Duodenal mucosa (tissue), 2 donors: ENCODE results near the gene SORCS2.

Experiments used
- H3K27ac ChIP-seq: one replicate; pipeline ENCODE4 v1.7.0; 2013; ENCODE audit warnings: low read depth, low read length
- H3K27me3 ChIP-seq, 2 donors: one replicate each; pipeline ENCODE4 v1.7.0; 2013; ENCODE audit warnings: low read length in 2 of 2, control low read depth in 1 of 2; ENCODE audit not compliant: insufficient read depth in 2 of 2, control insufficient read depth in 1 of 2
- H3K36me3 ChIP-seq, 2 donors: one replicate each; pipeline ENCODE4 v1.7.0; 2013; ENCODE audit warnings: low read length in 2 of 2, control low read depth in 1 of 2; ENCODE audit not compliant: insufficient read depth in 2 of 2, control insufficient read depth in 1 of 2
- H3K4me1 ChIP-seq, 2 donors: one replicate each; pipeline ENCODE4 v1.7.0; 2013; ENCODE audit warnings: low read length in 2 of 2, control low read depth in 1 of 2; ENCODE audit not compliant: insufficient read depth in 2 of 2, control insufficient read depth in 1 of 2
- H3K4me3 ChIP-seq, 2 donors: one replicate each; pipeline ENCODE4 v1.7.0; 2013; ENCODE audit warnings: low read length in 2 of 2, low read depth in 1 of 2
- H3K9ac ChIP-seq, 2 donors: one replicate each; pipeline ENCODE4 v1.7.0; 2013; ENCODE audit warnings: low read length in 2 of 2, low read depth in 1 of 2
- H3K9me3 ChIP-seq, 2 donors: one replicate each; pipeline ENCODE4 v1.7.0; 2013; ENCODE audit warnings: low read length in 2 of 2, control low read depth in 1 of 2; ENCODE audit not compliant: control insufficient read depth in 1 of 2

SORCS2 gene

DNA sequence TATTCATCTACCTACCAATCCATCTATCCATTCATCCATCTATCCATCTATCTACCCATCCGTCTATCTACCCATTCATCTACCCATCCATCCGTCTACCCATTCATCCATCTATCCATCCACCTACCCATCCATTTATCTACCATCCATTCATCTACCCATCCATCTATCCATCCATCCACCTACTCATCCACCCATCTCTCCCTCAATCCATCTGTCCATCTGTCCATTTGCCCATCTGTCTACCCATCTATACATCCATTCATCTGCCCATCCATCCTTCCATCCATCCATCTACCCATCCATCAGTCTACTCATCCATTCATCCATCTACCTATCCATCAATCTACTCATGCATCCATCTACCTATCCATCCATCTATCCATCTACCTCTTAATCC, 369.2 kb downstream of the SORCS2 start:
- H3K27ac ChIP-seq: no peak overlapping the region
- H3K9ac ChIP-seq: no peak overlapping the region
- H3K36me3 ChIP-seq: no peaks in the 10 kb centered on the region
- no peaks in the 10 kb centered on the region for H3K4me1 ChIP-seq
- no peaks in the 10 kb centered on the region for H3K27me3 ChIP-seq
- no peak overlapping the region for H3K4me3 ChIP-seq
- H3K9me3 ChIP-seq: no peaks in the 10 kb centered on the region

DNA sequence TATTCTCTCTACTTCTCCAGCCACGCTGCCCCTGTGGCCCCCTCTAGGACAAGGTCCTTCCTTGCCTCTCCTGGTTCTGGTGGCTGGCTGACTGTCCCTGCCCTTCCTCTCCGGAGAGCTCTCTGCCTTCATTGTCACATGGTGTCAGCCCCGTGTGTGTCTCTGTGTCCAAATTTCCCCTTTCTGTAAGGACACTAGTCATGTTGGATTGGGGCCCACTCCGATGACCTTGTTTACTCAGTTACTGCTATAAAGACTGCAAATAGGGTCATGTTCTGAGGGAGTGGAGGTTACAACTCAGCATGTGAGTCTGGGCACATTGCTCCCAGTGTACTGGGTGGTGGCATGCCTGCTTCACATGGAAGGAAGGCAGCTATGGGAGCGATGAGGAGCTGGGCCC, 371.9 kb downstream of the SORCS2 start:
- H3K27ac ChIP-seq: no peak overlapping the region
- no peaks in the 10 kb centered on the region for H3K27me3 ChIP-seq
- H3K9ac ChIP-seq: no peak overlapping the region
- H3K36me3 ChIP-seq: no peaks in the 10 kb centered on the region
- H3K4me3 ChIP-seq: no peak overlapping the region
- no peaks in the 10 kb centered on the region for H3K4me1 ChIP-seq
- H3K9me3 ChIP-seq: no peaks in the 10 kb centered on the region

DNA sequence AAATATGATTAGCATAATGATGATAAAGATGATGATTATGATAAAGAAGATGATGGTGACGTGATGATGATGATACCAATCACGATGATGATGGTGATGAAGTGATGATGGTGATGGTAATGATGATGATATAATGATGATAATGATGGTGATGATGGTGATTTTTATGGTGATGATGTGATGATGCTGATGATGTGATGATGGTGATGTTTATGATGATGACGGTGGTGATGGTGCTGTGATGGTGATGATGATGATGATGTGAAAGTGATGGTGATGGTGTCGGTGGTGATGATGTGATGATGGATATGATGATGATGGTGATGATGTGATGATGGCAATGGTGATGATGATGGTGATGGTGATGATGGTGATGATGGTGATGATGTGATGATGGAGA, 373.1 kb downstream of the SORCS2 start:
- Histone ChIP-seq H3K9me3 (no peaks in the 10 kb centered on the region), H3K27me3 (no peaks in the 10 kb centered on the region), H3K4me1 (no peaks in the 10 kb centered on the region), H3K27ac (no peak overlapping the region), H3K4me3 (no peak overlapping the region), H3K36me3 (no peaks in the 10 kb centered on the region), H3K9ac (no peak overlapping the region)

DNA sequence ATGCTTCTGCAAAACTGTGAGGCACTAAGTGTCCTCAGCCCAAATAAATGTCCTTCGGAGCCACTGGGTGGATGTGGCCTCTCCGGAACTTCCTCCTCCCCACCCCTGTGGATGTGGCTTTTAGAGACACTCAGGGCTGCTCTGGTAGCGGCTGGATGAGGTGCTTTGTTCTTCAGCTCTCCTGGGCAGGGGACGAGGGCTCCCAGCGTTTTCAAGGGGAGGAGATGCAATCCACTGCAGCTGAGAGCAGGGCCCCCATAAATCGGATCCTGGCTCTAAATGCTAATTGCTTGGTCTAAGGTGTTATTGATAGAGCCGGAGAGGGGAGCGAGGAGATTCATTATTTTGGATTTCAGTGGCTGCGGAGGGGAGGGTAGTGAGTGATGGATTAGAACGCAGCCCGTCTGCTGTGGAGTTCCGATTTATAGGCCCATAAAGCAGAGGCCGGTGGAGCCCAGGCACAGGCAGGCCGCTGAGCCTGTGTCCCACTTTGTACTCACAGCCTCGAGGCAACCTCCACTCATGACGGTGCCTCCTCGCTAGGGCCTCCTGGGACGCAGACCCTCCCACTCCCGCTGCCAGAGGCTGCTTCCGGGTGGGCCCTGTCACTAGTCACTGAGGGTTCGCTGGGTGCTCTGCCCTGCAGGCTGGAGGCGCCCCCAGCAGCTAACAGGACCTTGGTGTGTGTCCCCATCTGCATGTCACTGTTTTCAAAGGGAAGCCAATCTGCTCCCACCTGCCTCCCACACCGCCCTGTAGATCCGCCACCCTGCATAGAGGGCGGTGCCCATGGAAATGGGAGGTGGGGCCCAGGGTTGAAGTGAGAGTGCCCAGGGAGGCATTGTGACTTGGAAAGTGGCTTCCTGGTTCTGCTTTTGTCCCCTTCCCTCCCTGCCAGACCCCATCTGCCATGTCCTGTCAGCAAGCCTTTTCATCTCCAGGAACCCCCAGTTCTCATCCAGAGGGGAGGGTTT, 377.8 kb downstream of the SORCS2 start:
- no peaks in the 10 kb centered on the region for H3K36me3 ChIP-seq
- H3K9ac ChIP-seq: no peak overlapping the region
- H3K27me3 ChIP-seq: no peaks in the 10 kb centered on the region
- no peaks in the 10 kb centered on the region for H3K9me3 ChIP-seq
- no peak overlapping the region for H3K27ac ChIP-seq
- no peak overlapping the region for H3K4me3 ChIP-seq
- H3K4me1 ChIP-seq: no peaks in the 10 kb centered on the region

DNA sequence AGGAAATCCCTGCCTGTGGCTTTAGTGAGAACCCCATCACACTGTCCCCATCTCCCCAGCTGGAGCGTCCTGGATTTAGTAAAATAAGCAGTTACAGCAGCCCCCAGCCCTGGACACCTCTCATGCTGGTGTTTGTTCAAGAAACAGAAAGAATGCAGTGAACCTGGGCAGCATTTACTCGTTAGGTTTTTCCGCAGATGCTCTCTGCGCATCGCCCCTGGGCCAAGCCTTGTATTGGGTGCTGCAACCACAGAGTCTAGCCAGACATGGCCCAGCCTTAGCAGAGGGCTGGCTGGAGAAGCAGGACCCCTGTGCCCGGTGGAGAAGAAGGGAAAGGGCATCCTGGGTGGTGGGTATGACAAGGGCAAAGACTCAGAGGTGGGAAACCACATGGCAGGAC, 378.7 kb downstream of the SORCS2 start:
- Histone ChIP-seq H3K4me1 (no peaks in the 10 kb centered on the region), H3K36me3 (no peaks in the 10 kb centered on the region), H3K9me3 (peaks cover 2% of the 10 kb centered on the region in 2 donors), H3K9ac (no peak overlapping the region), H3K27me3 (no peaks in the 10 kb centered on the region), H3K27ac (no peak overlapping the region), H3K4me3 (no peak overlapping the region)

DNA sequence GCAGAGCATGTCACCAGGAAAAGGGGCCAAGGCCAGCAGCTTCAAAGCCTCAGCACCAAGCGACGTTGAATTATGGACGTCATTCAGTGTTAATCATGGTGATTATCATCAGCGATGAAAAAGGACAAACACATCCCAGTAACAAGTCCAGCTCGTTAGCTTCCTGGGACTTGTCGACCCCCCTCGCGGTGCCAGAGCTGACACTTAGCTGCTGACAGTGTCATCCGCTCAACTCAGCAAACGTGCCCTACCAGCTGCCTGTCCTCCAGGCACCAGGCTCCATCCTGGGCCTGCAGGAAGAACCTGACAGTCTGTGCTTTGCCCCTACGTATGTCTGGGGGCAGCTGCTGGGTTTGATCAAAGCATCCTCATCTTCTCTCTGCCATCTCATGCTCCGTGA, 379.4 kb downstream of the SORCS2 start:
- no peak overlapping the region for H3K9ac ChIP-seq
- no peaks in the 10 kb centered on the region for H3K4me1 ChIP-seq
- H3K9me3 ChIP-seq: peaks cover 8 to 9% of the 10 kb centered on the region in 2 donors
- H3K27ac ChIP-seq: no peak overlapping the region
- H3K4me3 ChIP-seq: no peak overlapping the region
- H3K27me3 ChIP-seq: no peaks in the 10 kb centered on the region
- no peaks in the 10 kb centered on the region for H3K36me3 ChIP-seq

DNA sequence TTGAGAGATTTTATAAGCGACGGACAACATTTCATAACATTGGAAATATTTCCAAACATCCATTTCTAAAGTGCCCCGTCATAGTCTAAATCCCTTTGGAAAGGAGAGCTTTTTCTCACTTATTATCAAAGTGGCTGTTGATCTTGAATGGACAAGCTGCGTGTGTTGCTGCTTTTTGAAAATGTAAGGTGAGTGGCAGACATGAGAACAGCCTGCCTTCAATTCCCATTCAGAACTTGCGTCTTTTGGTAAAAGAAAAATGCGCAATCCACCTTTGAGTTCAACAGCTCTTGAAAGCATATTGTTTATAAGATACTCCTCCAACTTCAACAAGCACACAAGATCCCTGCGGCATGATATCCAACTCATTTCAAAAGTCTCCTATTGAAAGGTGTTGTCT, 380.6 kb downstream of the SORCS2 start:
- Histone ChIP-seq H3K27me3 (no peaks in the 10 kb centered on the region), H3K9ac (no peak overlapping the region), H3K36me3 (no peaks in the 10 kb centered on the region), H3K9me3 (peaks cover 20 to 21% of the 10 kb centered on the region in 2 donors), H3K4me3 (no peak overlapping the region), H3K4me1 (no peaks in the 10 kb centered on the region), H3K27ac (no peak overlapping the region)

DNA sequence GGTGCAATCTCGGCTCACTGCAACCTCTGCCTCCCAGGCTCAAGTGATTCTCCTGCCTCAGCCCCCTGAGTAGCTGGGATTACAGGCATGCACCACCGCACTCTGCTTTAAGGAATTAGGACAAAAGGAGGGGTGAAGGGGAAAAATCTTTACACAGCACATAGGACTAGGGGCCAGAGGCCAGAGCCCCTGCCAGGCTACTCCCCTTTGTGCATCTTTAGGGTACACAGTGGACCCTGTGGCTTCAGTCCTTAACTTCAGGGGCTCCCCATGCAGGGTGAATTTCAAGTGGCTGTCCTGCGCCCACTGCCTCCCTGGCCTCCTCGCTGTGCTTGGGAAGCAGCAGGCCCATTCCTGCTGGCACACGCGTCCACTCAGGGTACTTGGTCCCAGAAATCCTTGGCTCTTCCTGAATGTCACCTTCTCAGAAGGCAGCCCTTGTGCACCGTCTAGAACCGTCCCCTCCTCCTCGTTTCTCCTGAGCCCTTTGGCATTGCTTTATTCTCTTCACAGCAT, 381.3 kb downstream of the SORCS2 start:
- Histone ChIP-seq H3K4me3 (no peak overlapping the region), H3K27me3 (no peaks in the 10 kb centered on the region), H3K27ac (no peak overlapping the region), H3K36me3 (no peaks in the 10 kb centered on the region), H3K9ac (no peak overlapping the region), H3K9me3 (peaks cover 27 to 28% of the 10 kb centered on the region in 2 donors), H3K4me1 (no peaks in the 10 kb centered on the region)

DNA sequence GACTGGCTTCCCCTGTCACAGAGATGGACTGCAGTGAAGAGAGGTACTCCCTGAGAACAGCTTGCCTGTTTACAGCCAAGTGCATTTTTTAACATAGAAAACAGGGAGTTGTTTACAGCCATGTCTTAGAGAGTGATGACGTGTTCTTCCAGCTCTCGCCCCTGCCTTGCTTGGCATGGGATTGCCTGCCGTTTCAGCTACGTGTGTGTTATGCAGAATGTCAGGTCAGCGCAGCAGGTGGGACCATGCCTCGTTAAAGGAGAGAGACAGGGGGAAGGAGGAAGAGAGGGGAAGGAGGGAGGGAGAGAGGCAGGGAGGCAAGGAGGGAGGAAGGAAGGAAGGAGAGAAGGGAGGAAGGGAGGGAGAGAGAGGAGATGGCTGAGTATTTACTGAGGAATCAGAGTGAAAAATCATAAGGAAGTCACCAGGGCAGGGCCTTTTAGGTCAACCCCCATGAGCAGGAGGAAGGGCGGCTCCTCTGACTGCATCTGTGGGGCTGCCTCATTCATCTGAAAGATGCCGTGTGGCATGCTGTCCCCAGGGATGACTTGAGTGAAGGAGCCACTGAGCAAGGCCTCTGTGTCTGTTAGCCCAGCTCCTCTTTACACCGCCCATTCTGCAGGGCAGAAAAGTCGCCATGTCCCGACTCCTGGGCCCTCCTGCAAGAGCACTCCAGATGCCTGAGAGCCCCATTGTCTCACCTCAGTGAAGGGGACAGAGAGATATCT, 382.1 kb downstream of the SORCS2 start:
- no peaks in the 10 kb centered on the region for H3K27me3 ChIP-seq
- H3K4me3 ChIP-seq: no peak overlapping the region
- no peaks in the 10 kb centered on the region for H3K4me1 ChIP-seq
- H3K9ac ChIP-seq: no peak overlapping the region
- H3K36me3 ChIP-seq: no peaks in the 10 kb centered on the region
- H3K9me3 ChIP-seq: peaks cover 27 to 34% of the 10 kb centered on the region in 2 donors
- H3K27ac ChIP-seq: no peak overlapping the region

DNA sequence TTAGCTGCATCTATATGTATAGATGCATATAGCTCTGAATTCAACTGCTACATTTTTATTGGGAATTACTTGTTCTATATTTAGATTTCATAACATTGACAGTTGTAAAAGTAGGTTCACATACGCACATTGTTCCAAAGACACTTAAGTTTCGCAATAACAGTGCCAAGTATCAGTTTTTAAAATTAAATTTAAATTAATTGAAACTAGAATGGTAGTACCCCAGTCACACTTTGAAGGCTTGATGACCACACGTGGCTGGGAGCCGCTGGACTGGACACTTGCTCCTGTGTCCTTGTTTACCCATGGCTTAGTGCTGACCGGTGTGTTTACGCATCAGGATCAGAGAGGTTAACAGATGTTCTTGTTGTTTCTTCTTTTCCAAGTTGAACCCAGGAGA, 383.1 kb downstream of the SORCS2 start:
- H3K36me3 ChIP-seq: no peaks in the 10 kb centered on the region
- H3K9me3 ChIP-seq: peaks cover 31 to 39% of the 10 kb centered on the region in 2 donors
- H3K9ac ChIP-seq: no peak overlapping the region
- H3K4me1 ChIP-seq: no peaks in the 10 kb centered on the region
- H3K27me3 ChIP-seq: no peaks in the 10 kb centered on the region
- no peak overlapping the region for H3K27ac ChIP-seq
- H3K4me3 ChIP-seq: no peak overlapping the region
